ENCODE results near the gene TMEM208.
A peak's percentile ranks its signal among the peaks of the same experiment; 100 is the strongest.

TMEM208 gene

DNA sequence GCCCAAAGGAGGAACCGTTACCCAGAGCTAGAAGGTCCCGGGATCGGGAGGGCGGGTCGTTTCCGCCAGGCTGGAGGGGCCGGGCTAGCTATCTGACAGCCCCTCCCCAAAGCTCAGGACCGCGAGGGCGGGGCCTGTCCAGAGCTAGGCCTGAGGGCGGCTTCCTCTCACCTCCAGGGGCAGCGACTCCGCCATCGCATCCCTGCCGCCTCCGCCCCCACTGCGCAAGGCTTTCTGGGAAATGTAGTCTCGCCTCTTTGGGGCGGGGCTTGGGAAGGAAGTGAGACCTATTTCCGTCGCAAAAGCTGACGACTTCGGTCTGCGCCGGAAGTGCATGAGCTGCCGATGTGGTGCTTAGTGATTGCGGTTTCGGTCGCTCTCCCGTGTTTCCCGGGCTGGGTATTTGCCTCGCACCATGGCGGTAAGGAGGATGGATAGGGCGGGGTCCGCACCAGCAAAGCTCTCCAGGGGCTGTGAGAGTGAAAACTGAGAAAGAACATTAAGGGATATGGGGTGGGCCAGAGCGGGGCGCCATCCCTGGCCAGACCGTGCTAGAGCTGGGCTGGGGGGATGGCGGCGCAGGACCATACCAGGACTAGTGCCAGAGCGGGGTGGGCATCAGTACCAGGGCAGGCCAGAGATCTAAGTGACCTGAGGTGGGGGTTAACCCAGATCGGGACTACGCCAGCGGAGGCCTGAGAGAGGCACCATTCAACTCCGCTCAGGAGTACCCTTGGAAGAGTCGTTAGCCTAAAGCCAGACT is at the start of gene TMEM208:
Gene TMEM208 (plus strand): TSS at position 327 of the 763 bp plus-strand sequence. CDS start 89 bp downstream, at position 416.
- peak; percentile 93 to 95 for DNase-seq

DNA sequence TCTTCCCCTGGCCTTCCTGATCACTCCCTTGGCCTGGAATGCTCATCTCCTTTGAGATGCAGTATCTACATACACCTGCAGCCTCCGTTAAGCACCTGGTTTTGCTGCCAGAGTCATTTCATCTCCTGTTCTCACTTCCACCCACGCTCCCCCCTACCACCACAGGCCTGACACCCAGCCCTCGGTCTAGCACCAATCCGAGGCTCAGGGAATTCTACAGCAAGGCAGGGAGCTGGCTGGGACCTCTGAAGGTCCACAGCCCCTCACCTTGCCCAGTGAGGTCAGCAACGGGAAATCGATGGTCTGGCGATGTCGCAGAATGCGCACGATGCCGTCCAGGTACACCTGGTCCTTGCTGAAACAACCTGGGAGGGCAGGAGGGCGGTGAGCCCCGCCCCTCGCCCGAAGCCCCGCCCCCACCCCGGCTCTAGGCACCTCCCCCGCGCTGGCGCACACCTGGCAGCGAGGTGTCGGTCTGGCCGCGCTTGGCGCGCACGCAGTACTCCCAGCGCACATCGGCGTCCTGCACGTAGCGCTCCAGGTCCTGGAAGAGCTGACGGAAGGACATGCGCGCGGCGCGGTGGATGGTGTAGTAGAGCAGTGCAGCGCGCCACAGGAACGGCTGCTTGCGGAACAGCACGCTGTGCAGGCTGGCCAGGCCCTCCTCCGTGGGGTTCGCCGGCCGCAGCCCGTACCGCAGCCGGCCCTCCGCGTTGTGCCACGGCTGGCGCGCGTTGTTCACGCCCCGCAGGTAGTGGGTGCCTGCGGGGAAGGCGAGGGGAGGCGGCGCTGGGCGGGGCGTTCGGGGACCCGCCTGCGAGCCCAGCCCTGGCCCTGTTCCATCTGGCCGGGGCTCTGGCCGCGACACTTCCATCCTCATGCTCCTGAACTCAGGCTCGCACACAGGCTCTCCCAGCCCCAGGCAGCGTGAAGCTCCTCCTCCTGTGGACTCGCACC is 48.9 kb upstream of the TMEM208 start:
- DNase-seq, result peak; percentile 60 to 62

DNA sequence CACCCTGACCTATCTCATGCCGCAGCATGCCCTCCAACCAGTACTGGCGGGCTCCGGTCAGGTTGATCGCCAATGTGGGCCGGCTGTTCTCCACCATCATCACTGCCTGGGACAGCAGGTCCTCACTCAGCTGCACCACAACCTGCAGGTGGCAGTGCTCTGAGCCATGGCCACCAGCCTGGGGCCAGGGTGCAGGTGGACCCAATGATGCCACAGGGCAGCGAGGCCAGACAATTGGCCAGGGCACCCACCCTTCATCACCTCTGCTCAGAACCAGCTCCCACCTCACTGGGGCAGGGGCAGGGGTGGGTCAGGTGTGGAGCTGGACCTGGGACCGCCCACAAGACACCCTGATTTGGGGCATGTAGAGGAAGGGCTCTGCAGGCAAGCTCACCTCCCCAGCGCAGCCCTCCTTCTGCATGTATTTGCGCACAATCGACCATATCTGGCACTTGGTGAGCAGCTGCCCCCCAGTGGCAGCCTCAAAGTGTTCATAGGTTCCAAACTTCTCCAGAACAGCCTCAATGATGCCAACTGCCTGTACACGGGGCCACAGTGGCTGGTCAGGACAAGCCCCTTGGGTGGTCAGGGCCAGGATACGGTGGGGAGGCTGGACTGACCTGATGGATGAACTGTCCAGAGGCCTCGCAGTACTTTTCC is 47.4 kb upstream of the TMEM208 start:
- DNase-seq, result no peak

DNA sequence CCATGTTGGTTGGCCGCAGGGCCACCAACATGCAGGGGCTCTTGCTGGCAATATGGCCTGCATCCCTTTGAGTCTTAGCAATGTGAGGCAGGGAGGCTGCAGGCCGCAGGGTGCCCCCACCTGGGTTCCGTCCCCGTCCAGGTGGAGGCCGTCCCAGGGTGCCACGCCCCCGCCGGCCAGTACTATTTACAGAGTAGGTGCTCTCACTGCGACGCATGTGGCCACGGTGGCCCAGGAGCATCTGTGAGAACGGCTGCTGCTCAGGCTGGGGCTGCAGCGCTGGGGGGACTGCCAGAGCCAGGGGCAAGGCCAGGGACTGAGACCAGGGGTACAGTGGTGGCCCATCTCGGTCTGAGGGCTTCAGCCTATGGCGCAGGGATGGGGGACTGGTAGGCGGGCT is 46.8 kb upstream of the TMEM208 start:
- no peak for DNase-seq

DNA sequence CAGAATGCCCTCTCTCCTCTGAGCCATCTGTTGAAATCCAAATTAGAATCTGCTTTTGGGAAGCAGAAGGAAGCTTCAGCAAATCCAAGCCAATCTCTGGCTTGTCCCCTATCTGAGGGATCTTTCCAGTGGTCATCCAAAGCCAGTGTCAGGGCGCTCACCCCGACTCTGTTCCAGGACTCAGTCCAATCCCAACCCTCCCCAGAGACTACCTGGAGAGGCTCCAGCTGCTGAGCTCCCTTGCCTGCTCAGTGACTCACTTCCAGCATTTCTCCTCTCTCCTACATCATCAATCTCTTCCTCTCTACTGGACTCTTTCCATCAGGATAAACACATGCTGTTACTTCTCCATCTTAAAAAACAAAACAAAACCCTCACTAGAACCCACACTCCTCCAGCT is 45.6 kb upstream of the TMEM208 start:
- DNase-seq, result no peak

DNA sequence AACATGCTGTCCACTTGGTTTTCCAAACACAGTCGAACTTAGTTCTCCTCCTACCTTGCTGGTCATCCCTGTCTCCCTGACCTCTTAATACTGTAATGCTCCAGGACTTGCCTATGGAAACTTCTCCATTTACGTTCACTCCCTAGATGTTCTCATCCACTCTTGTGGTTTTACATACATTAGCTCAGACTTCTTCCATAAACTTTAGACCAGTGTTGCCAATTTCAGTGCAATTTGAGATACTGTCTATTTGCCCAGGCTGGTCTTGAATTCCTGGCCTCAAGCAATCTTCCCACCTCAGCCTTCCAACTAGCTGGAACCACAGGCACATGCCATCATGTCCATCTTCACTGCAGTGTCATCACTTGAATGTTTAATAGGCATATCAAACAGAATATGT is 44.6 kb upstream of the TMEM208 start:
- DNase-seq, result no peak

DNA sequence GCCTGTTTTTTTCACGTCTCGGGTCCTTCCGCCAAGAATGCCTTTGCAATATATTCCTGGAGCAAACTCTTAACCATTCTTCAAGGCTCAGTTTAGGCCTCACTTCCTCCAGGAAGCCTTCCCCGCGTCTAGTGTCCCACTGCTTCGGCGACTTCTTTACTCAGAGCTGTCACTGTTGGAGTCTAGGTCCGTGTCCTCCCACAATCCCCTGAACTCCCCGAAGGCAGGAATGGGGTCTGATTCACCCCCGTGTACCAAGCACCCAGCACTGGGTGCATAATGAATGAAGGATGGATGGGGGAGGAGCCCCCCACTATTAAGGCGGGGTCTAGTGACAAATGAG is 43.7 kb upstream of the TMEM208 start:
- no peak for DNase-seq

GRCh38 chr16:67183627-67184452 is 43.1 kb upstream of the TMEM208 start, which contains the start of gene MATCAP1:
Gene MATCAP1, minus strand, starts transcription at chr16:67183963. Its CDS starts 3,353 bp downstream, at chr16:67180610.
- peak; percentile 90 for DNase-seq

GRCh38 chr16:67184453-67184994 is 42.4 kb upstream of the TMEM208 start:
- peak in 1 of 2 experiments; percentile 64 for DNase-seq

DNA sequence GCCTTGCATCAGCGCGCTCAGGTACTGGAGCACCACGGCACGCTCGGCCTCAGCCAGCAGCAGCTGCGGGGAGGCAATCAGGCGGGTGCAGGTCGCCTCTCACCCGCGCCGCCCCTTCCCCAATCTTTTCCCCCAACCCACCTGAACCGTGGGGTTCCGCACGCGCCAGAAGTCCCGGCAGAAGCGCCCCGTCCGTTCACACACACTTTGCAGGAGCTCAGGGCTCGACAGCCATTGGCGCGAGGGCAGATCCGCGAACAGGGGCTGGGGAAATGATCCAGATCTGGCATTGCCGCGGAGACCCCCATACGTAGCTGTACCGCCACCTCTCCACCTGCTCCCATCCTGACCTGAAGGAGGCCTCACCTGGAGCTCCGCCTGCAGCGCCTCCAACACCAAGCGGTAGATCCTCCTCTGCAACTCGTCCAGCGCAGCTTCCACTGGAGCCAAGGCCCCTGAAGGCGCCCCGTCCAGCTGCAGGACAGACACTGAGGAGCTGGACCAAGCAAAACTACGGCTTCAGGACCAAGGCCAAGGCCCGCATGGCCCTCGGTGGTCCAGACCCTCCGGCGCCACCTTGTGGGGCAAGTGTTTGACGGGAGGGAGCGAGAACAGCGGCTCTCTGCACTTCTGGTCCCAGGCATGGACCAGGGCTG is 41.8 kb upstream of the TMEM208 start:
- peak; percentile 61 to 77 for DNase-seq

DNA sequence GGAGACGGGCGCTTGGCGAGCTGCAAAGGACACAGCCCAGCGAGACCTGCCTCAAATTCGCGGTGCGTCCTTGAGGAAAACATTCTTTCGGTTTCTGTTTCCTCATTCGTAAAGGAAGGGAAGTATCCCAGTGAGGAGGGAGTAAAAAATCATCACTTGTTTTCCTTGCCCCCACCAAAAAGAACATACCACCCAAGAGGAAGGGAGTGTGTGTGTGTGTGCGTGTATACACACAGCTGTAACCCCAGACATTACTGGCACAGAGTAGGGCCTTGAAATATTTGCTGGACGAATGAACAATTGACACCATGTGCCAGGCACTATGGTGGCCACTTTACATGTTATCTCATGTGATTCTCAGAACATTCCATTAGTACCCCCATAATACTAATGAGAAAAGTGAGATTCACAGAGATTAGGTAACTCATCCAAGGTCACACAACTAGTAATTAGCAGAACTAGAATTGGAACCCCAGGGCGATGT is 41.2 kb upstream of the TMEM208 start:
- DNase-seq, result no peak

DNA sequence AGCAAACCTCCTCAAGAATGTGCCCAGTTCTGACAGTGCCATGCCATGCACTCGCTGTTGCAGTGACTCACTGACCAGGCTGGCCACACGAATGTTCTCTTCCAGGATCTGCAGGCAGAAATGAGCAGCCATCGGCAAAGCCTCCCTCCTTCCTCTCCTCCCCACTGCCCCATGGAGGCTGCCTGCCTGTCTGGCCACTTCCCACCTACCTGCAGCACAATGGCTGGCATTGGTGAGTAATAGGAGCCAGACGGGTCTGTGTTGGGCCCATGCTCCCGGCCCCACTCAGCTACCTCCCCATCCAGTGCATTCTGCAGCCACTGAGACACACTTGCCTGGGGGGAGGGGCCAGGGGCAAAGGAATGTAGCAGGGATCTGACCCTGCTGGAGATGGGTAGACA is 40.4 kb upstream of the TMEM208 start:
- no peak for DNase-seq

GRCh38 chr16:67187175-67187890 is 39.6 kb upstream of the TMEM208 start:
- no peak for DNase-seq

DNA sequence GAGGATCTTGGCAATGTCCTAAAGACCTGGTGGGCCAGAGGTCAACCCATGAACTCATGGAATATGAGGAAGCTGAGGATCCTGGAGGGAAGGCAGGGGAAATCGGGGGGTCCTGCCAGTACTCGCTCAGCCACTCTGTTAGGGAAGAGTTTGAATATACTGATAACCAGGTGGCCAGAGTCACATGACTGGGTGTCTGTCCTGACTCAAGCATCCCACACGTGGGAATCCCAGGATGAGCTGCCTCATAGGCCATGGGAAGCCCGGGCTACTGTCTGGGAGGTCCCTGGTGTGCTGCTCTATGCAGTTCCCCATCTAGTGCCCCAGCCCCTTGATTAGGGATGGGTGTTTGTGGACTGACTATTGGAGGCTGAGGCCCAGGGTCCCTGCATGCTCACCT is 38.6 kb upstream of the TMEM208 start:
- no peak for DNase-seq

- no peak for DNase-seq
Measured at GRCh38 chr16:67188798-67189197, 38.1 kb upstream of the TMEM208 start.

- DNase-seq, result no peak
Measured at GRCh38 chr16:67190041-67190440, 36.9 kb upstream of the TMEM208 start, which contains the start of gene EXOC3L1. Gene EXOC3L1, minus strand, starts transcription at chr16:67190136. Its CDS starts 460 bp downstream, at chr16:67189676.

- DNase-seq, result no peak
Measured at GRCh38 chr16:67190448-67191399, 36.2 kb upstream of the TMEM208 start.

DNA sequence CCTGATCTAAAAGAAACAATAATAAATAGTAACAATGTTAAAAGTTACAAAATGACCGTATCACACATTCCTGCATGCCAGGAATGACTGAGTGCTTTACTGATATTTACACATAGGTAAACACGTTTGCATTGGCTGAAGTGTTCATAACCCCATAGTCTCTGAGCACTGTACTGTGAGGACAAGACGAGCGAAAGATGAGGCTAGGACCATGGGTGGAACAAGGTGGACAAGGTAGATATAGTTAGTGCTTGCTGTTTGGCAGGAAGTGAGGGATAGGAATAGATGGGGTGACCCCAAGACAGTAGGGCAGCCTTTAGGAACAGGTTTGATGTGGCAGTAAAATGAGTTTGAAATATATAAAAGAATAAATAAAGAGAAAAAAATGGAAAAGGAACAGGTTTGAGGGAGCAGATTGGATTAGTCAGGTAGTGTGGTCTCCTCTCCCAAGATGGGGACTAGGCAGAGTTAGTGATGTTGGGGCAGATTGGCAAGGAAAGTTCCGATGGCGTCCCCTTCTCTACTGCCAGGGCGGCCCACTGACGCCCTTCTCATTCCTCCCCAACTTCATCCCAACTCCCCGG is 35.4 kb upstream of the TMEM208 start:
- no peak for DNase-seq
